HepG2 (cell line): Measurements from ENCODE around the gene SIAH1. TPM values are rescaled to one million over a fixed set of nuclear protein-coding genes. Genes with fewer than 3 reads are reported as not detected.

Experiments used
- ATAC-seq: fragments of 200-7000 bp; cut with Tn5 transposase; 3 replicates; pipeline ENCODE4 v1.9.1; 2020; ENCODE audit warnings: mild to moderate bottlenecking, moderate library complexity
- BruUV-seq: library from RNA; stranded (reverse); fragments of 400-500 nt; replicated peaks from 2 replicates; lab custom pipeline; 2021; lab: Mats Ljungman, UMichigan
- CTCF ChIA-PET: fragments of 300-600 bp; formaldehyde crosslinking; extraction: SDS; loops from one replicate; lab custom pipeline; 2021; ENCODE audit warnings: low total read pairs, inconsistent platforms, low intra/inter-chr PET ratio; lab: Yijun Ruan, JAX
- POLR2A ChIA-PET: fragments of 350-600 bp; sonication (Branson Sonifier 250); formaldehyde crosslinking; loops from one replicate; lab custom pipeline; 2020; ENCODE audit warnings: antibody characterized with exemption, inconsistent platforms; lab: Yijun Ruan, JAX
- DNase-seq: peaks from one replicate; pipeline ENCODE4 v3.0.0-alpha.2; 2015; ENCODE audit warnings: low spot score
- FAIRE-seq: peaks from 3 replicates; lab custom pipeline; 2011; peaks lifted over from hg19 to GRCh38; lab: Jason Lieb, UNC
- H2AFZ ChIP-seq: one replicate; pipeline ENCODE4 v1.6.1; 2011; ENCODE audit warnings: low read length, inconsistent platforms
- H3K27ac ChIP-seq: fragments of 300-600 bp; 3 replicates; pipeline ENCODE4 v1.8.0; 2011; ENCODE audit warnings: mixed run types, mild to moderate bottlenecking, mixed read lengths, low read length, inconsistent platforms; ENCODE audit not compliant: insufficient read depth; ENCODE audit errors: extremely low read length
- H3K27me3 ChIP-seq, 2 experiments: fragments of 200-600 bp in 1 of 2; 2 replicates in 1 of 2; 3 replicates in 1 of 2; pipeline versions ENCODE4 v1.6.0 to v1.8.0; 2011; ENCODE audit warnings: low read length in 2 of 2, mild to moderate bottlenecking in 2 of 2, moderate library complexity in 2 of 2, inconsistent platforms in 1 of 2; ENCODE audit not compliant: insufficient read depth in 2 of 2, control insufficient read depth in 1 of 2
- H3K36me3 ChIP-seq, 2 experiments: fragments of 200-600 bp in 1 of 2; replicated peaks in 1 of 2; 2 replicates in 1 of 2; 3 replicates in 1 of 2; pipeline versions ENCODE4 v1.5.1 to v1.8.0; 2011; ENCODE audit warnings: low read length in 2 of 2, inconsistent platforms in 1 of 2; ENCODE audit not compliant: insufficient read depth in 2 of 2, control insufficient read depth in 1 of 2
- H3K4me1 ChIP-seq: 2 replicates; pipeline ENCODE4 v1.5.1; 2012; ENCODE audit warnings: low read length, inconsistent platforms; ENCODE audit not compliant: insufficient read depth
- H3K4me2 ChIP-seq: 2 replicates; pipeline ENCODE4 v1.6.0; 2011; ENCODE audit warnings: low read depth, low read length, inconsistent platforms
- H3K4me3 ChIP-seq, 3 experiments: fragments of 200-600 bp in 1 of 3; sonication (generic), shearing (Covaris generic) in 1 of 3; replicated peaks in 1 of 3; 2 replicates each; pipeline ENCODE4 v1.5.1; 2011 to 2016; ENCODE audit warnings: low read length in 3 of 3, inconsistent platforms in 2 of 3, low read depth in 2 of 3, mild to moderate bottlenecking in 2 of 3, control low read depth in 1 of 3, mixed read lengths in 1 of 3; ENCODE audit not compliant: insufficient read depth in 1 of 3
- H3K79me2 ChIP-seq: one replicate; pipeline ENCODE4 v1.6.1; 2011; ENCODE audit warnings: low read length, inconsistent platforms; ENCODE audit not compliant: insufficient read depth
- H3K9ac ChIP-seq: 2 replicates; pipeline ENCODE4 v1.6.0; 2011; ENCODE audit warnings: mild to moderate bottlenecking, low read depth, low read length, inconsistent platforms; ENCODE audit not compliant: insufficient read depth
- H3K9me3 ChIP-seq: 2 replicates; pipeline ENCODE4 v1.5.1; 2012; ENCODE audit warnings: mild to moderate bottlenecking, low read length
- H4K20me1 ChIP-seq: 2 replicates; pipeline ENCODE4 v1.6.0; 2011; ENCODE audit warnings: inconsistent platforms, mild to moderate bottlenecking, low read length, moderate library complexity; ENCODE audit not compliant: insufficient read depth
- BCL3 ChIP-seq: sonication (generic); formaldehyde crosslinking; IDR thresholded peaks from 2 replicates; pipeline ENCODE4 v1.5.1; 2020; ENCODE audit warnings: mild to moderate bottlenecking, missing genetic modification reagents, moderate library complexity
- FOXA3 ChIP-seq: IDR thresholded peaks from 2 replicates; pipeline ENCODE4 v1.6.1; 2016; ENCODE audit warnings: missing genetic modification reagents, missing compliant biosample characterization
- MAZ ChIP-seq, 2 experiments: sonication (generic) in 1 of 2; formaldehyde crosslinking in 1 of 2; IDR thresholded peaks; 2 replicates each; pipeline versions ENCODE4 v1.5.0 to v1.6.1; 2012 to 2020; ENCODE audit warnings: low read depth in 2 of 2, mild to moderate bottlenecking in 2 of 2, borderline replicate concordance in 1 of 2, improper control_type of control experiment in 1 of 2, low read length in 1 of 2, missing genetic modification reagents in 1 of 2, moderate library complexity in 1 of 2
- SKIL ChIP-seq: sonication (generic); formaldehyde crosslinking; IDR thresholded peaks from 2 replicates; pipeline ENCODE4 v1.8.0; 2022; ENCODE audit warnings: missing genetic modification reagents, mild to moderate bottlenecking, moderate library complexity, borderline replicate concordance
- ZNF75D ChIP-seq: sonication (generic); formaldehyde crosslinking; IDR thresholded peaks from 2 replicates; pipeline ENCODE4 v1.8.1; 2023; ENCODE audit warnings: missing genetic modification reagents, mild to moderate bottlenecking, borderline replicate concordance
- ZSCAN12 ChIP-seq: sonication (generic); formaldehyde crosslinking; IDR thresholded peaks from 2 replicates; pipeline ENCODE4 v1.9.0; 2021; ENCODE audit warnings: mild to moderate bottlenecking, missing genetic modification reagents
- WGBS: methylation state at CpG from one replicate; pipeline ENCODE4 v1.1.6; 2017; ENCODE audit warnings: low lambda C conversion rate; 5-methylcytosine and 5-hydroxymethylcytosine counted together
- in situ Hi-C: cut with HindIII; loops from 2 replicates; pipeline ENCODE4 v1.10.0; 2017; ENCODE audit warnings: low pct_unique_long_range_greater_than_20kb; ENCODE audit not compliant: extremely low pct_ligation_motif_present
- intact Hi-C: fragments of 100-400 bp; cut with micrococcal nuclease; formaldehyde crosslinking; loops from one replicate; pipeline ENCODE4 v1.10.0; 2022; ENCODE audit not compliant: unreplicated experiment
- polyA plus RNA-seq, 8 experiments: library from polyadenylated mRNA; depleted of rRNA in 3 of 8; stranded (reverse) in 7 of 8; unstranded in 1 of 8; fragments of >200 nt; fragmentation: Illumina TruSeq in 4 of 8; extraction: Trizol in 4 of 8; gene quantifications; 2 replicates each; pipeline versions ENCODE4 v1.2.1 to v1.2.3, GENCODE V29; 2011 to 2016; ENCODE audit warnings: low read depth in 4 of 8, missing spikeins in 1 of 8, mixed read lengths in 1 of 8; ENCODE audit not compliant: insufficient read depth in 1 of 8
- total RNA-seq, 5 experiments: library from RNA; depleted of rRNA; stranded (reverse); fragments of >200 nt; fragmentation: Illumina TruSeq; extraction: Trizol; gene quantifications; 2 replicates each; pipeline ENCODE4 v1.2.3, GENCODE V29; 2016; ENCODE audit warnings: low read depth in 1 of 5

The SIAH1 gene
- total and polyA plus RNA-seq, 2 of the 13 experiments (the other 11 are each of a cell fraction or from before 2014, with no cell fraction given) = 16.0 to 28.6 TPM

GRCh38 chr16:48335961-48336360, 49.3 kb downstream of the SIAH1 start:
- H2AFZ ChIP-seq = no peak overlapping the region
- no peak overlapping the region for H3K9ac ChIP-seq
- ChIA-PET POLR2A (no interaction called here), CTCF (no interaction called here)
- no peak for ATAC-seq
- H3K4me2 ChIP-seq = no peak overlapping the region
- intact Hi-C loops (no loop called here), in situ Hi-C loops (no loop called here)
- no peak for DNase-seq
- no peaks in the 10 kb centered on the region for H4K20me1 ChIP-seq
- BruUV-seq = no TSS peak
- 96% methylated on average over 3 of the region's 3 CpGs for WGBS
- H3K4me3 ChIP-seq = no peak overlapping the region
- no peaks in the 10 kb centered on the region for H3K9me3 ChIP-seq
- TF ChIP-seq BCL3 (CRISPR knock-in tag) = no peak
- TF ChIP-seq MAZ (IDR thresholded peaks at IDR 0.05; ENCODE audit: borderline replicate concordance, low read depth, low read length) = no peak
- no peak for TF ChIP-seq MAZ (CRISPR knock-in tag; IDR thresholded peaks at IDR 0.05; ENCODE audit: low read depth)
- no peak for TF ChIP-seq FOXA3 (CRISPR knock-in tag)
- TF ChIP-seq SKIL (CRISPR knock-in tag) = no peak
- TF ChIP-seq ZNF75D = no peak
- TF ChIP-seq ZSCAN12 = no peak
- FAIRE-seq = no peak
- no peak overlapping the region for H3K27ac ChIP-seq
- peaks cover 15 to 55% of the 10 kb centered on the region in 2 experiments for H3K36me3 ChIP-seq
- H3K4me1 ChIP-seq = no peaks in the 10 kb centered on the region
- H3K79me2 ChIP-seq = no peaks in the 10 kb centered on the region
- H3K27me3 ChIP-seq = no peaks in the 10 kb centered on the region
